Measurements from ENCODE around the gene SAMD14. TPM values are rescaled to one million over a fixed set of nuclear protein-coding genes. Genes with fewer than 3 reads are reported as not detected.
A peak's percentile ranks its signal among the peaks of the same experiment; 100 is the strongest.

The SAMD14 gene
- total RNA-seq, 3 donors from 2014 or later, result 0.52 to 2.6 (median 1.2) TPM

DNA sequence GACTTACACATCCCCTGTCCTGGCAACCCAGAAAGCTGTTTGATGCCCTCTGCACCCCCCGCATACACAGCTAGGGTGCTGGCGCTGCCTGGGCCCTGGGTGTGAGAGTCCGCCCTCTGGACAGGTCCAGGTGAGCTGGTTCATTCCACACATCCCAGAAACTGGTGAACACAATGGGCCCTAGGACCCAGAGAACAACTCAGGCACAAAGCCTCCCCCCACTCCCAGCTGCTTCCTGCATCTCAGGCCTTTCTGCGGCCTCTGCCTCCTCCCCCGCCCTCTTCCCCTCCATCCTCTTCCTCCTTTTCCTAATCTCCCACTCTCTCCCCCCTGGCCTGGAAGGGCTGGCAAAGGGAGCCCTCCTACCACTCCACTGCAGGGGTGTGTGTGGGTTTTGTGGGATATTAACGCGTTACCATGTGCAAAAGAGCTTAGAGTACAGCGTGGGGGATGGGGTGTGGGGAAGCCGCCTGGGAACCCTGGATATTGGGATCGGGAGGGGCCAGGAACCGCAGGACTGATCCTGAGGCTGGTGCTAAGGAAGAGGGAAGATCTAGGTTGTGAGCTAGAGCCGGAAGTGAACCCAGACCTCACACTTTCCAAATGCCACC is 22.1 kb upstream of the SAMD14 start:
- peak; percentile 74 for ATAC-seq
- TF ChIP-seq, protein P1, sequence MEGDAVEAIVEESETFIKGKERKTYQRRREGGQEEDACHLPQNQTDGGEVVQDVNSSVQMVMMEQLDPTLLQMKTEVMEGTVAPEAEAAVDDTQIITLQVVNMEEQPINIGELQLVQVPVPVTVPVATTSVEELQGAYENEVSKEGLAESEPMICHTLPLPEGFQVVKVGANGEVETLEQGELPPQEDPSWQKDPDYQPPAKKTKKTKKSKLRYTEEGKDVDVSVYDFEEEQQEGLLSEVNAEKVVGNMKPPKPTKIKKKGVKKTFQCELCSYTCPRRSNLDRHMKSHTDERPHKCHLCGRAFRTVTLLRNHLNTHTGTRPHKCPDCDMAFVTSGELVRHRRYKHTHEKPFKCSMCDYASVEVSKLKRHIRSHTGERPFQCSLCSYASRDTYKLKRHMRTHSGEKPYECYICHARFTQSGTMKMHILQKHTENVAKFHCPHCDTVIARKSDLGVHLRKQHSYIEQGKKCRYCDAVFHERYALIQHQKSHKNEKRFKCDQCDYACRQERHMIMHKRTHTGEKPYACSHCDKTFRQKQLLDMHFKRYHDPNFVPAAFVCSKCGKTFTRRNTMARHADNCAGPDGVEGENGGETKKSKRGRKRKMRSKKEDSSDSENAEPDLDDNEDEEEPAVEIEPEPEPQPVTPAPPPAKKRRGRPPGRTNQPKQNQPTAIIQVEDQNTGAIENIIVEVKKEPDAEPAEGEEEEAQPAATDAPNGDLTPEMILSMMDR (IDR thresholded peaks at IDR 0.05), result no peak
- H3K4me3 ChIP-seq, result no peak overlapping the region
- no peaks in the 10 kb centered on the region for H3K36me3 ChIP-seq (ENCODE audit: low read depth)
- H3K9me3 ChIP-seq, result no peaks in the 10 kb centered on the region
- peak; percentile 83 to 95 (median 89) for DNase-seq
- peaks cover 14% of the 10 kb centered on the region for H3K4me1 ChIP-seq (ENCODE audit: low read depth)
- intact Hi-C loops (cut with DNase I, micrococcal nuclease), result no loop called here

DNA sequence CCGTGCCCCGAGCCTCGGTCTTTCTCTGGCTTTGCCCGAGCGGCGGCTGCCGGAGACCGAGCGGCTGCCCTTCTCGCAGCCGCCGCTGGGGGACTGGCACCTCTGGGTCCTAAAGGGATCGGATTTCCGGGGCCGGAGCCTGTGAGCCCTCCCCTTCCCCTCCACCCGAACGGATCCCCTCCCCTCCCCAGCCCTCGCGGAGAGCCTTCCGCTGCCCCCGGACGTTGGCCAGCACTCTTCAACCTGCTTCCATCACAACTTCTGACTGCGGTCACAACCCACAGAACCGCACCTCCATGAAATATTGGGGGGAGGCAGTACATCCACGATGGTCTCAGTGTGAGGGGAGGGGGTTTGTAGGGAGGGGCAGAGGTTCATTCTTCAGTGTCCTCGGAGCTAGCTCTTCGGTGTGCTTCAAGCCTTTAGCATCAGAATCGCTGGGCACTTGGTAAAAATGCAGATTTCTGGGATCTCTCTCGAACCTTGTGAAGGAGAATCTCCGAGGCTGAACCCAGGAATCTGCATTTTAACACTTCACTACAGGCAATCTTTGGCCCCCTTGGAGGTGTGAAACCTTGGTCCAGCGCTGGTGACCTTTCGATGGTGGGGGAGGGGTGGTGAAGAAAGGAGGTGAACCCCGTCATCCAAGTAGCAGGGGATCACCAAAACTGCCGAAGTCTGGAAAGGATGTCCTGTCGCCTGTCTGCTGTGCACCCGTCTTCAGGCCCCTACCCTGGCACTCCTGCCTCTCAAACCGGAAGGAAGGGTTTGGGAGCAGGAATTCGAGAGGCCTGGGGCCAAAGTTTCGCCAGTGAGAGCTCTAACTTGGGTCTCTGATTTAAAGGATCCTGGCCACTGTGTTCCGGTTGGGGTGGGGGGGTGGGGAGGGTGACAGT is 21.3 kb upstream of the SAMD14 start:
- Histone ChIP-seq H3K4me3 (peak overlapping the region; percentile 69), H3K4me1 (ENCODE audit: low read depth) (peaks cover 20% of the 10 kb centered on the region), H3K9me3 (no peaks in the 10 kb centered on the region), H3K36me3 (ENCODE audit: low read depth) (no peaks in the 10 kb centered on the region)
- TF ChIP-seq, protein P1 (IDR thresholded peaks at IDR 0.05), result peak; percentile 63
- ATAC-seq (peak; percentile 73), DNase-seq (peak; percentile 92 to 95 (median 93))
- intact Hi-C loops (cut with DNase I, micrococcal nuclease), result no loop called here

DNA sequence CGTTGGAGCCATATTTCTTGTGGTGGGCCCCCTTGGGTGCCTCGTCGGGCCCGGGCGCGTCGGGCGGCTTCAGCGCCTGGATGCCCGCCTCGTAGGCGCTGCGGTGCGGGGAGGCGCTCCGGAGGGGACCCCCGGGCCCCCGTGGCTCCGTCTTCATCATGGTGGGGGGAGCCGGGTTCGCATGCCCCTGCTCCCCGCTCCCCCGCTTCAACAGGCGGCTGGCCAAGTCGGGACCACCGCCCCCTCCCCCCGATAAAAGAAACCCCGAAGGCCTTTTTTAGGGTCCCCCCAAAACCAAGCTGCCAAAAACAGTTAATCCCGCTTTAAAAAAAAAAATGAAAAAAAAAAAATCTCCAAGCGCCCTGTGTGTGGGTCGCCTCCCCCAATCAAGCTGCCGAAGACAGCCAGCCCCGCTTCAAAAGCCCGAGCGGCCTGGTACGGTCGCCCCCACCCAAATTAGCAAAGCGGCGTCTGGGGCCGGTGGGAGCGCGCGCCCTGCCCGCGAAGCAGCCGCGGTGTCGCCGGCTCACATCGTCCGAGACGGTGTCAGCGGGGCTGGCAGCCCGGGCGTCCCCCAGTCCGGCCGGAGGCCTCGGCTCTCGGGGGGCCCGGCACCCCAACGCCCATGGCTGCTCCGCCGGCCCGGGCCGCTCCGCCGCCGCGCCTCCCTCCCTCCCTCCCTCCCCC is 20.5 kb upstream of the SAMD14 start, which contains the start of gene PPP1R9B:
Gene PPP1R9B, minus strand, starts transcription at position 324 of the 687 bp plus-strand sequence. Its CDS starts 164 bp downstream, at position 160.
- intact Hi-C loops (cut with DNase I, micrococcal nuclease), result no loop called here
- Histone ChIP-seq H3K9me3 (no peaks in the 10 kb centered on the region), H3K36me3 (ENCODE audit: low read depth) (no peaks in the 10 kb centered on the region), H3K4me1 (ENCODE audit: low read depth) (peaks cover 26% of the 10 kb centered on the region), H3K4me3 (peak within 1 kb of the TSS; percentile 69)
- TF ChIP-seq, protein P1 (IDR thresholded peaks at IDR 0.05), result no peak
- peak in 2 of 3 donors; percentile 55 to 78 for DNase-seq
- peak; percentile 7 for ATAC-seq

DNA sequence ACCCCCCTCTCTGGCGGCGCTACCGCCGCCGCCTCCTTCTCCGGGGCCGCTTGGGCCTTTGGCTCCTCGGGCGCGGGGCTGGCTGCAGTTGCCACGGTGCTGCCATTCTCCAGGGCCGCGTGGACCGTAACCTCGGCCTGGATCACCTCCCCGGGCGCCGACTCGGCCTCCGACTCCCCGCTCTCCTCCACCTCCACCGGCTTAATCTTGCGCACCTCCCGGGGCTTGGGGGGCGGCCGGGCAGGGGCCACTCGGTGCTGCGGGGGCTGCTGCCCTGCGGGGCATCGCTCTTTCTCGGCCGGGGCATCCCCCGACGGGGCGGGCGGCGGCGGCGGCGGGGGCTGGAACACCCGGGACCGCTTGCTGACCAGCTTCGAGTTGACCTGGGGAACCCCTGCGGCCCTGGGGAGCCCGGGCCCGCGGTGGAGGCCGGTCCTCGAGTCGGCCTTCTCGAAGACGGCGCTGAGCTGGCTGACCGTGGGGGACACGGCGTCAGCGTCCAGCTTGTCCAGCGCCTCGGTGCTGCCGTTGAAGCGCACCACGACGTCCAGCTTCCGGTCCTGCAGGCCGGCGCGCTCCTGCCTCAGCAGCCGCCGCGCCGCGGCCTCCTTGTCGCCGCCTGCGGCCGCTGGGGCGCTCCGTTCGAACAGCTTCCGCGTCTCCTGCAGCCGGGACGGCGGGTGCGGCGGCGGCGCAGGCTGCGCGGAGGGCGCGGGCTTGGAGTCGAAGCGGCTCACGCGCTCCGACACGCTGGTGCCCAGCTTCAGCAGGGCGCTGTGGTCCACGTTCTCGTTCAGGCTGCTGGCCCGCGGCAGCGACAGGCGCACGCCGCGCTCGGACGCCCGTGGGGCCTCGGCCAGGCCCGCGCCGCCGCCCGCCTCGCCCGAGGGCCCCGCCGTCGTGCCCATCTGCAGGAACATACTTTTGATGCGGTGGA is 19.7 kb upstream of the SAMD14 start:
- Histone ChIP-seq H3K9me3 (no peaks in the 10 kb centered on the region), H3K4me3 (peak overlapping the region; percentile 69), H3K36me3 (ENCODE audit: low read depth) (no peaks in the 10 kb centered on the region), H3K4me1 (ENCODE audit: low read depth) (peaks cover 26% of the 10 kb centered on the region)
- ATAC-seq, result peak; percentile 48
- TF ChIP-seq, protein P1 (IDR thresholded peaks at IDR 0.05), result no peak
- intact Hi-C loops (cut with DNase I, micrococcal nuclease), result no loop called here
- DNase-seq, result peak; percentile 68 to 84 (median 82)

DNA sequence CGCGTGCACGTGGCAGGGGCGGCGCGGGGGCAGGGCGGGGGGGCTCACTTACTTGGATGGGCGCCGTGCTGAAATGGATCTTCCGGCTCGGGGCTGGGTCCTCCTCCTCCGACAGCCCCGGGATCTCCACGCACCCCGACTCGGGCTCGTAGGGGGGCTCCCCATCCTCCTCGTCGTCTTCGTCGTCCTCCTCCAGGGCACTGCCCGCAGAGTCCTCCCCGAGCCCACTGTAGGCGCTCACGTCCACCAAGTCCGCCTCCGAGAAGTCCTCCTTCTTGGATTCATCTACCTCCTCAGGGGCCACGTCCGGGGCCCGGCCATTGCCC is 19.1 kb upstream of the SAMD14 start:
- H3K4me1 ChIP-seq (ENCODE audit: low read depth), result peaks cover 26% of the 10 kb centered on the region
- no peaks in the 10 kb centered on the region for H3K9me3 ChIP-seq
- no peak for ATAC-seq
- TF ChIP-seq, protein P1 (IDR thresholded peaks at IDR 0.05), result no peak
- intact Hi-C loops (cut with DNase I, micrococcal nuclease), result no loop called here
- H3K36me3 ChIP-seq (ENCODE audit: low read depth), result no peaks in the 10 kb centered on the region
- no peak for DNase-seq
- H3K4me3 ChIP-seq, result peak overlapping the region; percentile 69
